Measurements from ENCODE around the gene PHF1. TPM values are rescaled to one million over a fixed set of nuclear protein-coding genes. Genes with fewer than 3 reads are reported as not detected.

Gene PHF1
- polyA plus RNA-seq, 3 donors: 3.0 to 90.2 (median 3.5) TPM

DNA sequence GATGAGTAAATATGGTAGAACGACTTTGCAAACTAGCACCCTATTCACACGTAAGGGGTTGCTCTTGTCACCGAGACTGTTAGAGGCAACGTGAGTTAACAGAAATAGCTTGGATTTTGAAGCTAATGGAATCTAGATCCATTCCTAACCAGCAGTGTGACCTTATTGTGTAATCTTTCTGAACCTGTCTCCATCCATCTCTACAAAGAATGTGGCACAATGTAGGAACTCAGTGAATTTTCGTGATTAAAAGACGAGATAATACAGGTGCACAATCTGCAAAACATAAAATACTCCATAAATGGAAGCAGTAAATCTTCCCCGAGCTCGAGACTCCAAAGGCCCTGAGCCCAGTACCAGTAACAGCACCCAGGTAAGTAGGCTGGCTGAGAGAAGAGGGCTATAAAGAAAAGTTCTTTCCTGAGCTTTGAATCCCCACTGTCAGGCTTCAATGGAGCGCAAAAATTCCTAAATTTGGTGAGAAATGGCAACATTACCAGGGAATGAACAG lies 20.0 kb upstream of the PHF1 start:
- Mint-ChIP-seq H3K36me3 (peaks cover 4% of the 10 kb centered on the region in 2 donors), H3K4me1 (peaks cover 39% of the 10 kb centered on the region), H3K27ac (peak overlapping the region; percentile 85 to 95 (median 94)), H3K4me3 (peak overlapping the region; percentile 56 to 79), H3K9me3 (no peaks in the 10 kb centered on the region), H3K27me3 (ENCODE audit: low read depth in 3 of 3) (peaks cover 0 to 1% (median 0%) of the 10 kb centered on the region in 3 donors)
- TF ChIP-seq, protein P1, sequence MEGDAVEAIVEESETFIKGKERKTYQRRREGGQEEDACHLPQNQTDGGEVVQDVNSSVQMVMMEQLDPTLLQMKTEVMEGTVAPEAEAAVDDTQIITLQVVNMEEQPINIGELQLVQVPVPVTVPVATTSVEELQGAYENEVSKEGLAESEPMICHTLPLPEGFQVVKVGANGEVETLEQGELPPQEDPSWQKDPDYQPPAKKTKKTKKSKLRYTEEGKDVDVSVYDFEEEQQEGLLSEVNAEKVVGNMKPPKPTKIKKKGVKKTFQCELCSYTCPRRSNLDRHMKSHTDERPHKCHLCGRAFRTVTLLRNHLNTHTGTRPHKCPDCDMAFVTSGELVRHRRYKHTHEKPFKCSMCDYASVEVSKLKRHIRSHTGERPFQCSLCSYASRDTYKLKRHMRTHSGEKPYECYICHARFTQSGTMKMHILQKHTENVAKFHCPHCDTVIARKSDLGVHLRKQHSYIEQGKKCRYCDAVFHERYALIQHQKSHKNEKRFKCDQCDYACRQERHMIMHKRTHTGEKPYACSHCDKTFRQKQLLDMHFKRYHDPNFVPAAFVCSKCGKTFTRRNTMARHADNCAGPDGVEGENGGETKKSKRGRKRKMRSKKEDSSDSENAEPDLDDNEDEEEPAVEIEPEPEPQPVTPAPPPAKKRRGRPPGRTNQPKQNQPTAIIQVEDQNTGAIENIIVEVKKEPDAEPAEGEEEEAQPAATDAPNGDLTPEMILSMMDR (IDR thresholded peaks at IDR 0.05): no peak
- peak overlapping the region; percentile 81 for H2AFZ ChIP-seq (ENCODE audit: insufficient read depth, low read depth, low read length, poor library complexity, severe bottlenecking)
- intact Hi-C loops (cut with micrococcal nuclease): loop anchor here in 1 of 2 donors (1.0 to 10.0 kb wide), 2 partner anchors 20 to 96 kb away; partner anchors contain the start of genes PHF1 and RGL2
- peak overlapping the region; percentile 72 to 78 for H3K27ac ChIP-seq (ENCODE audit: low read depth in 1 of 2, low read length in 2 of 2)
- H3K9me3 ChIP-seq (replicated peaks in 1 of 2; ENCODE audit: control insufficient read depth in 1 of 2, insufficient read depth in 1 of 2, low read length in 2 of 2): no peaks in the 10 kb centered on the region
- H3K27me3 ChIP-seq (ENCODE audit: control insufficient read depth in 2 of 2, insufficient read depth in 2 of 2, low read length in 2 of 2): no peaks in the 10 kb centered on the region
- H3K79me2 ChIP-seq (ENCODE audit: insufficient read depth, low read length): peaks cover 42% of the 10 kb centered on the region
- H3K9ac ChIP-seq (ENCODE audit: insufficient read depth, low read length, poor library complexity, severe bottlenecking): no peak overlapping the region
- H3K4me1 ChIP-seq (ENCODE audit: control insufficient read depth in 1 of 2, insufficient read depth in 2 of 2, low read length in 2 of 2): peaks cover 26 to 31% of the 10 kb centered on the region in 2 donors
- H3K4me2 ChIP-seq (replicated peaks; ENCODE audit: extremely low read depth, low read length, poor library complexity, severe bottlenecking): peak overlapping the region; percentile 54
- H4K20me1 ChIP-seq (ENCODE audit: insufficient read depth, low read length): no peaks in the 10 kb centered on the region
- peaks cover 0 to 10% of the 10 kb centered on the region in 2 donors for H3K36me3 ChIP-seq (replicated peaks in 1 of 2; ENCODE audit: control insufficient read depth in 1 of 2, insufficient read depth in 2 of 2, low read length in 2 of 2)
- 100% methylated on average over 1 of the region's 9 CpGs for WGBS (ENCODE audit: insufficient coverage)
- DNase-seq: no peak
- peak overlapping the region in 2 of 3 experiments; percentile 1 to 89 for H3K4me3 ChIP-seq (replicated peaks in 1 of 3; ENCODE audit: low read depth in 2 of 3, low read length in 3 of 3)

DNA sequence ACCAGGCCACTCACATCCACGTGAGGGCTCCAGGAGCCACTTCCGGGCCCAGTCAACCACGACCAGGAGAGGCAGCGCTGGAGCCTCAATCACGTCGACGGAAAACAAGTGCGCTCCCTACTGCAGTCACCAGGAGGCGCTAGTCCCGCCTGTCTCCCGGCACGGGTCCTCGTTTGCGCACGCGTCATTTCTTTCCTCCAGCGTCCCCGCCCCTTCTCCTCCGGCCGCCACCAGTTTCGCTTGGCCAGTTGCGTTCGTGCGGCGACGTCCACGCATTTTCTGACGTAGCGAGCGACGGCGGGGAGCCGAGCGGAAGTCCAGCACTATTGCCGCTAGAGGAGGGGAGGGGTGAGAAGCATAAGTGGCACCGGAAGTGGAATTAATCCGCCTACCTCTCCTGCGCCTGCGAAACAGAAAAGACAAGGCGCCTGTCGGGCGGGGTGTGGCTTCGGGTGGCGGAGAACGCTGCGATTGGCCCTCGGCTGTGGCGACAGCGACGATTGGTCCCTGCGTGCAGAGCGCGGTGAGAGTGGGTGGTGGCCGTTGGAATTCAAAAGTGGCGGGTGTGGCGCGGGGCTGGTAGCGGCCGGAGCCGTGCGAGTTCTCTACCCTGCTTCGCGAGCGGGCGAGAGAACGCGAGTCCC lies 19.4 kb upstream of the PHF1 start, which contains the start of gene KIFC1:
Gene KIFC1 (plus strand): TSS at position 546 of the 644 bp plus-strand sequence. CDS start 163 bp downstream, outside the sequence.
- peak within 1 kb of the TSS; percentile 85 to 95 (median 94) for H3K27ac Mint-ChIP-seq
- peak; percentile 99 to 100 (median 100) for DNase-seq
- Histone ChIP-seq H3K4me1 (ENCODE audit: control insufficient read depth in 1 of 2, insufficient read depth in 2 of 2, low read length in 2 of 2) (peaks cover 26 to 31% of the 10 kb centered on the region in 2 donors), H3K4me3 (replicated peaks in 1 of 3; ENCODE audit: low read depth in 2 of 3, low read length in 3 of 3) (peak within 1 kb of the TSS; percentile 71 to 89 (median 74)), H2AFZ (ENCODE audit: insufficient read depth, low read depth, low read length, poor library complexity, severe bottlenecking) (peak within 1 kb of the TSS; percentile 81), H3K4me2 (replicated peaks; ENCODE audit: extremely low read depth, low read length, poor library complexity, severe bottlenecking) (peak within 1 kb of the TSS; percentile 97), H4K20me1 (ENCODE audit: insufficient read depth, low read length) (no peaks in the 10 kb centered on the region), H3K27ac (ENCODE audit: low read depth in 1 of 2, low read length in 2 of 2) (peak within 1 kb of the TSS; percentile 72 to 78), H3K36me3 (replicated peaks in 1 of 2; ENCODE audit: control insufficient read depth in 1 of 2, insufficient read depth in 2 of 2, low read length in 2 of 2) (peaks cover 0 to 10% of the 10 kb centered on the region in 2 donors), H3K27me3 (ENCODE audit: control insufficient read depth in 2 of 2, insufficient read depth in 2 of 2, low read length in 2 of 2) (no peaks in the 10 kb centered on the region), H3K79me2 (ENCODE audit: insufficient read depth, low read length) (peaks cover 47% of the 10 kb centered on the region), H3K9ac (ENCODE audit: insufficient read depth, low read length, poor library complexity, severe bottlenecking) (peak within 1 kb of the TSS; percentile 71), H3K9me3 (replicated peaks in 1 of 2; ENCODE audit: control insufficient read depth in 1 of 2, insufficient read depth in 1 of 2, low read length in 2 of 2) (no peaks in the 10 kb centered on the region)
- peaks cover 39% of the 10 kb centered on the region for H3K4me1 Mint-ChIP-seq
- 0% methylated on average over 54 of the region's 67 CpGs for WGBS (ENCODE audit: insufficient coverage)
- peaks cover 0 to 1% (median 0%) of the 10 kb centered on the region in 3 donors for H3K27me3 Mint-ChIP-seq (ENCODE audit: low read depth in 3 of 3)
- TF ChIP-seq, protein P1 (IDR thresholded peaks at IDR 0.05): peak; percentile 94
- peak within 1 kb of the TSS; percentile 80 to 87 for H3K4me3 Mint-ChIP-seq
- intact Hi-C loops (cut with micrococcal nuclease): loop anchor here in 1 of 2 donors (1.0 to 10.0 kb wide), 2 partner anchors 20 to 97 kb away; partner anchors contain the start of genes PHF1 and RGL2
- H3K9me3 Mint-ChIP-seq: no peaks in the 10 kb centered on the region
- peaks cover 4 to 8% of the 10 kb centered on the region in 2 donors for H3K36me3 Mint-ChIP-seq

All from CD14-positive monocyte (primary cell).